Osteoblast (primary cell): Measurements from ENCODE around the gene ZWILCH. TPM values are rescaled to one million over a fixed set of nuclear protein-coding genes. Genes with fewer than 3 reads are reported as not detected.

Experiments used
- DNase-seq: peaks from one replicate; pipeline ENCODE4 v3.0.0; 2011; ENCODE audit warnings: low spot score, mixed read lengths; ENCODE audit not compliant: insufficient read length; ENCODE audit errors: missing footprints
- H2AFZ ChIP-seq: 2 replicates; pipeline ENCODE4 v1.6.0; 2011; ENCODE audit warnings: mild to moderate bottlenecking, low read length
- H3K27ac ChIP-seq: 2 replicates; pipeline ENCODE4 v1.5.1; 2011; ENCODE audit warnings: mild to moderate bottlenecking, low read depth, low read length, moderate library complexity
- H3K27me3 ChIP-seq: 2 replicates; pipeline ENCODE4 v1.6.0; 2012; ENCODE audit warnings: mild to moderate bottlenecking, control low read depth, inconsistent platforms, low read length, moderate library complexity; ENCODE audit not compliant: insufficient read depth
- H3K36me3 ChIP-seq: 2 replicates; pipeline ENCODE4 v1.5.1; 2011; ENCODE audit warnings: mild to moderate bottlenecking, low read length, control low read depth, moderate library complexity; ENCODE audit not compliant: insufficient read depth
- H3K4me1 ChIP-seq: 2 replicates; pipeline ENCODE4 v1.5.1; 2011; ENCODE audit warnings: mild to moderate bottlenecking, low read length, control low read depth, moderate library complexity; ENCODE audit not compliant: insufficient read depth
- H3K4me2 ChIP-seq: 2 replicates; pipeline ENCODE4 v1.6.0; 2011; ENCODE audit warnings: mild to moderate bottlenecking, low read length; ENCODE audit not compliant: insufficient read depth
- H3K4me3 ChIP-seq: fragments of 200-600 bp; sonication (generic); 3 replicates; pipeline ENCODE4 v1.5.1; 2012; ENCODE audit warnings: mild to moderate bottlenecking, low read length, inconsistent platforms; ENCODE audit not compliant: insufficient read depth
- H3K79me2 ChIP-seq: 2 replicates; pipeline ENCODE4 v1.6.0; 2012; ENCODE audit warnings: mild to moderate bottlenecking, low read length, control low read depth, inconsistent platforms; ENCODE audit not compliant: insufficient read depth
- H3K9me3 ChIP-seq: 2 replicates; pipeline ENCODE4 v1.5.1; 2011; ENCODE audit warnings: low read depth, low read length, control low read depth
- H4K20me1 ChIP-seq: 2 replicates; pipeline ENCODE4 v1.6.0; 2012; ENCODE audit warnings: mild to moderate bottlenecking, low read length, control low read depth; ENCODE audit not compliant: insufficient read depth
- total RNA-seq: library from RNA; depleted of rRNA; stranded (reverse); fragments of >200 nt; gene quantifications from 2 replicates; pipeline ENCODE4 v1.2.3, GENCODE V29; 2012
- TF ChIP-seq, protein P1 (sequence below): IDR thresholded peaks from 2 replicates; pipeline ENCODE4 v1.5.1; 2011; ENCODE audit warnings: mild to moderate bottlenecking, low read depth, low read length, moderate library complexity; ENCODE audit errors: extremely low read depth

ZWILCH gene
- total RNA-seq, 1 donor, result 8.7 TPM

DNA sequence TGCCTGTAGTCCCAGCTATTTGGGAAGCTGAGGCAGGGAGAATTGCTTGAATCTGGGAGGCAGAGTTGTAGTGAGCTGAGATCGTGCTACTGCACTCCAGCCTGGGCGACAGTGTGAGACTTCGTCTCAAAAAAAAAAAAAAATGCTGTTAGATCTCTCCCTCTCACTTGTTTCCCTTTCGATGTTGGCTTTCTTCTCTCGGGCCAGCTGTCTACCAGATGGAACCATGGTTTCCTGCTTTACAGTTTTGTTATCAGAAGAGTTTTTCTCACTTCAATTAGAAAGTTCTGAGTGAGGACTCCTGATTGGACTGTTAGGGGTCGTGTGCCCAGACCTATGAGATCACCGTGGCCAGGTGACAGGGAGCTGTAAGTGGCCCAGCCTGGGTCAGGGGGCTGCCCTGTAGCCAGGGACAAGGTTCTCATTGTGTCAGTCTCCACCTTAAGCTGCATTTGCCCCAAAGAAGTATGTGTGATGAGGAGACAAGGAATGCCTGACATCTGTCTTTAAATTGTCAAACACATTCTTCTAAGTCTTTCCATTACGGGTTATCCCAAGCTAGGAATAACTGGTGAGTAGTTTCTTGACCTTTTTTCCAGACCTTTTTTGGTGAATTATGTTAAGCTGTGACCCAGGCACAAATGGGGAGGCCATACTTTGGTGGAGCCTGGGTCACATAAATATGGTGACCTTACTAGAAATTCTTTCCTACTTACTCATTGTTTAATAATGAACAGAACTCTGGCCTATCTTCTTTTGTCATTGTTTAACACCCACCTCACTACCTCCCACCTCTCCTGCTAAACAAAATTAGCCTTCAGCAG, 32.7 kb upstream of the ZWILCH start:
- H4K20me1 ChIP-seq, result peaks cover 3% of the 10 kb centered on the region
- no peaks in the 10 kb centered on the region for H3K79me2 ChIP-seq
- H3K4me3 ChIP-seq, result no peak overlapping the region
- peak overlapping the region; percentile 32 for H3K27ac ChIP-seq
- no peaks in the 10 kb centered on the region for H3K9me3 ChIP-seq
- H3K4me1 ChIP-seq, result peaks cover 12% of the 10 kb centered on the region
- no peak overlapping the region for H2AFZ ChIP-seq
- no peak for DNase-seq
- TF ChIP-seq, protein P1, sequence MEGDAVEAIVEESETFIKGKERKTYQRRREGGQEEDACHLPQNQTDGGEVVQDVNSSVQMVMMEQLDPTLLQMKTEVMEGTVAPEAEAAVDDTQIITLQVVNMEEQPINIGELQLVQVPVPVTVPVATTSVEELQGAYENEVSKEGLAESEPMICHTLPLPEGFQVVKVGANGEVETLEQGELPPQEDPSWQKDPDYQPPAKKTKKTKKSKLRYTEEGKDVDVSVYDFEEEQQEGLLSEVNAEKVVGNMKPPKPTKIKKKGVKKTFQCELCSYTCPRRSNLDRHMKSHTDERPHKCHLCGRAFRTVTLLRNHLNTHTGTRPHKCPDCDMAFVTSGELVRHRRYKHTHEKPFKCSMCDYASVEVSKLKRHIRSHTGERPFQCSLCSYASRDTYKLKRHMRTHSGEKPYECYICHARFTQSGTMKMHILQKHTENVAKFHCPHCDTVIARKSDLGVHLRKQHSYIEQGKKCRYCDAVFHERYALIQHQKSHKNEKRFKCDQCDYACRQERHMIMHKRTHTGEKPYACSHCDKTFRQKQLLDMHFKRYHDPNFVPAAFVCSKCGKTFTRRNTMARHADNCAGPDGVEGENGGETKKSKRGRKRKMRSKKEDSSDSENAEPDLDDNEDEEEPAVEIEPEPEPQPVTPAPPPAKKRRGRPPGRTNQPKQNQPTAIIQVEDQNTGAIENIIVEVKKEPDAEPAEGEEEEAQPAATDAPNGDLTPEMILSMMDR, result no peak
- peaks cover 3% of the 10 kb centered on the region for H3K36me3 ChIP-seq
- peak overlapping the region; percentile 12 for H3K4me2 ChIP-seq
- H3K27me3 ChIP-seq, result no peaks in the 10 kb centered on the region

DNA sequence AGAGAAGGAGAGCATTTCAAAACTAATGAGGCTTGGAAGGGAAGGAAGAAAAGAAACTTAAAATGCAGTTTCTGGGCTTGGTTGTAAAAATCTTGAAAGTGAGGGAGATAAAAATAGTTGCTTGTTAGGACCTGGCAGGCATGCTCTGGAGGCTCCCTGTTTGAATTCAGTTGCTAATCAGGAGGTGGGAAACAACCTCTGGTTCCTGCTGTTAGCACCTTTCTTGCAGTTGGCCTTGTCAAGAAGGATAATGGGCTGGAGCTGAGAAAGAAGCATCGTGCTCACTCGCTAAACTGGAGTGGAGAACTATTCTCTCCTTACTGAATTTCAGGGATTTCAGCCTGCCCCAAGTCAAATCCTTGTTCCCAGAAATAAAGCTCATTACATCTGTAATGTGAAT, 31.0 kb upstream of the ZWILCH start:
- Histone ChIP-seq H3K36me3 (peaks cover 3% of the 10 kb centered on the region), H3K27me3 (no peaks in the 10 kb centered on the region), H3K9me3 (no peaks in the 10 kb centered on the region), H3K27ac (no peak overlapping the region), H3K4me2 (no peak overlapping the region), H2AFZ (no peak overlapping the region), H3K79me2 (peaks cover 3% of the 10 kb centered on the region), H4K20me1 (peaks cover 8% of the 10 kb centered on the region), H3K4me1 (peaks cover 12% of the 10 kb centered on the region), H3K4me3 (no peak overlapping the region)
- TF ChIP-seq, protein P1, result no peak
- DNase-seq, result no peak

DNA sequence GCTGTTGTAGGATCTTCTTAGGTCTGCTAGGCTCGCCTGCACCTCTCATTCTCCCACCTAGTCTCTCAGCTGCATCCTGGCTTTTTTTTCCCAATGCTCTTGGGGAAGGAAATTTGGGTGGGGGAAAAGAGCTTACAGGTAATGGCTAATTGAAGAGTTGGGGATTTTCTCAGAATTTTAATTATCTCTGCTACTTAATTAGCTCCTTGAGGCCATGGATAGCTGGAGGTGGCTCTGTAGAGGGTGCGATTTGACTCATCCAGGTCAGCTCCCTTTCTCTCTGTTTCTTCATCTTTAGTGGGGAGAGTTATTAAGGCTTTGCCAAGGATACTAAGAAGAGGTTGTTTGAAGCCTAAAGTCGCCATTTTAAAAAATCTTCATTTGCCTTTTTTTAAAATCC, 30.2 kb upstream of the ZWILCH start:
- Histone ChIP-seq H3K9me3 (no peaks in the 10 kb centered on the region), H3K4me3 (no peak overlapping the region), H3K4me1 (peaks cover 12% of the 10 kb centered on the region), H3K4me2 (no peak overlapping the region), H3K27ac (no peak overlapping the region), H3K36me3 (peaks cover 3% of the 10 kb centered on the region), H3K27me3 (no peaks in the 10 kb centered on the region), H3K79me2 (peaks cover 3% of the 10 kb centered on the region), H2AFZ (no peak overlapping the region), H4K20me1 (peaks cover 13% of the 10 kb centered on the region)
- TF ChIP-seq, protein P1, result no peak
- no peak for DNase-seq

DNA sequence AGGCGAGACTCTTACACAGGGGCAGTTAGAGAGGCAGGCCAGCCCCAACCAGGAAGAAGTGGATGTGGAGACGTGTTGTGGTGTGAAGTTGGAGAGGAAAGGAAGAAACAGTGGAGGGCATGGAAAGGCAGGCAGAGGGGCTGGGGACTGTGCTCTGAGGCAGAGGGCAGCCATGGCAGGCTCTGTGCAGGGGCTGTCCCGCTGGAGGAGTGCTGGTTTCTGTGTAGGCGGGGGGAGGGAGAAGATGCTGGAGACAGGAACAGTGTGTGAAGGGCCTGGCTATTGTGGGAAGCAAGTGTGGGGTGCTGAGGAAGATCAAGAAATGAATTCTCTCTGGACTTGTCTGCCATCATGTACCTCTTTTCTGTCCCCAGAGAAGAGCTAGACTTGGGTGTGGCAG, 28.6 kb upstream of the ZWILCH start:
- Histone ChIP-seq H3K4me2 (no peak overlapping the region), H3K4me1 (peaks cover 12% of the 10 kb centered on the region), H4K20me1 (peaks cover 23% of the 10 kb centered on the region), H3K27me3 (no peaks in the 10 kb centered on the region), H3K36me3 (peaks cover 2% of the 10 kb centered on the region), H3K79me2 (peaks cover 3% of the 10 kb centered on the region), H3K9me3 (no peaks in the 10 kb centered on the region), H3K4me3 (no peak overlapping the region), H2AFZ (no peak overlapping the region), H3K27ac (no peak overlapping the region)
- TF ChIP-seq, protein P1, result no peak
- no peak for DNase-seq
